Endothelial cell of umbilical vein (primary cell): Measurements from ENCODE around the gene SFT2D2.

Source experiments
- EZH2 ChIP-seq: IDR thresholded peaks from 2 replicates; pipeline ENCODE4 v1.6.1; 2012; ENCODE audit warnings: borderline replicate concordance, low read depth, mild to moderate bottlenecking, moderate library complexity, low read length, inconsistent platforms; ENCODE audit not compliant: severe bottlenecking
- MYC ChIP-seq: IDR thresholded peaks from one replicate; pipeline ENCODE4 v1.6.1; 2011; ENCODE audit warnings: mild to moderate bottlenecking, low read depth, low read length
- POLR2AphosphoS5 ChIP-seq: IDR thresholded peaks from 2 replicates; pipeline ENCODE4 v1.6.1; 2012; ENCODE audit warnings: low read depth, mild to moderate bottlenecking, control low read depth, low read length, moderate library complexity; ENCODE audit not compliant: insufficient read depth
- TF ChIP-seq, protein P1 (sequence below), 2 donors: IDR thresholded peaks; 1 replicate in 1 of 2; 2 replicates in 1 of 2; pipeline ENCODE4 v1.5.1; 2011; ENCODE audit warnings: low read length in 2 of 2, mild to moderate bottlenecking in 2 of 2, moderate library complexity in 2 of 2, control low read depth in 1 of 2, inconsistent platforms in 1 of 2, low read depth in 1 of 2; ENCODE audit not compliant: insufficient read depth in 1 of 2; ENCODE audit errors: extremely low read depth in 1 of 2

DNA sequence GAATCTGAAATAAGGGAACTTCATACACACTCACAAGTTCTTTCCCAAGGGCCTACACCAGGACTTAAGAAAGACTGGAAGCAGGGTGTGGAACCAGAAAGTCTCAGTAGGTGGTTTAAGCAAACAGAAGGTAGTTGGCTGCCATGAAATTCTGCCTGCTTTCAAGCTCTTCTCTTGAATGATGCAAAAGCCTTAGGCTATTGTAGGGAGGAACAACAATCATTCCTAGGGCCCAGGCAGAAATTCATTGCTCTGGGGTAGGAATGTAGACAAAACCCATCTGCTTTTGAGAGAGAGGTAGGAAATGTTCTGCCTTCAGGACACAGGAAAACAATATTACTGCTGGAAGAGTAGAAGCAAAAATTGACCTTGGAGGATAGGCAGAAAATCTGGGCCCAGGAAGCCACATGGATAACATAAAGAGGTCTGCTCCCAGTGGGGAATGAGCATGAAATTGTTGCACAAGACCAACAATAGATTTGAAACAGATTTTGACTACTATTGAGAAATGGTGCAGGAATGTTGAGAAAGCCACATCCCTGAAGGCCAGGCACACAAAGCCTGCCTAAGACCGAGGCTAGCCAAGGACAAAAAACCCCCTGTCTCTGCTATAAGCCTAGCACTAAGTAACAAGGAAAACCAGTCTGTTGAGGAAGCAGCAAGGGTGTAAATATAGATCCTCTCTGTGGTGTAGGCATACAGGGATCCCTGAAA lies 22.7 kb upstream of the SFT2D2 start:
- TF ChIP-seq EZH2 = no peak
- TF ChIP-seq MYC = no peak
- TF ChIP-seq, protein P1, sequence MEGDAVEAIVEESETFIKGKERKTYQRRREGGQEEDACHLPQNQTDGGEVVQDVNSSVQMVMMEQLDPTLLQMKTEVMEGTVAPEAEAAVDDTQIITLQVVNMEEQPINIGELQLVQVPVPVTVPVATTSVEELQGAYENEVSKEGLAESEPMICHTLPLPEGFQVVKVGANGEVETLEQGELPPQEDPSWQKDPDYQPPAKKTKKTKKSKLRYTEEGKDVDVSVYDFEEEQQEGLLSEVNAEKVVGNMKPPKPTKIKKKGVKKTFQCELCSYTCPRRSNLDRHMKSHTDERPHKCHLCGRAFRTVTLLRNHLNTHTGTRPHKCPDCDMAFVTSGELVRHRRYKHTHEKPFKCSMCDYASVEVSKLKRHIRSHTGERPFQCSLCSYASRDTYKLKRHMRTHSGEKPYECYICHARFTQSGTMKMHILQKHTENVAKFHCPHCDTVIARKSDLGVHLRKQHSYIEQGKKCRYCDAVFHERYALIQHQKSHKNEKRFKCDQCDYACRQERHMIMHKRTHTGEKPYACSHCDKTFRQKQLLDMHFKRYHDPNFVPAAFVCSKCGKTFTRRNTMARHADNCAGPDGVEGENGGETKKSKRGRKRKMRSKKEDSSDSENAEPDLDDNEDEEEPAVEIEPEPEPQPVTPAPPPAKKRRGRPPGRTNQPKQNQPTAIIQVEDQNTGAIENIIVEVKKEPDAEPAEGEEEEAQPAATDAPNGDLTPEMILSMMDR (IDR thresholded peaks at IDR 0.05; ENCODE audit: extremely low read depth in 1 of 2, insufficient read depth in 1 of 2, low read depth in 1 of 2, low read length in 2 of 2) = no peak
- TF ChIP-seq POLR2AphosphoS5 = no peak
